HG02588 (cell line): ENCODE results near the gene GPR162.

Experiments
- ATAC-seq: cut with Tn5 transposase; IDR thresholded peaks from one replicate; pipeline ENCODE4 v1.9.1; 2021; ENCODE audit warnings: mild to moderate bottlenecking, moderate library complexity; ENCODE audit not compliant: unreplicated experiment

GPR162 gene

DNA sequence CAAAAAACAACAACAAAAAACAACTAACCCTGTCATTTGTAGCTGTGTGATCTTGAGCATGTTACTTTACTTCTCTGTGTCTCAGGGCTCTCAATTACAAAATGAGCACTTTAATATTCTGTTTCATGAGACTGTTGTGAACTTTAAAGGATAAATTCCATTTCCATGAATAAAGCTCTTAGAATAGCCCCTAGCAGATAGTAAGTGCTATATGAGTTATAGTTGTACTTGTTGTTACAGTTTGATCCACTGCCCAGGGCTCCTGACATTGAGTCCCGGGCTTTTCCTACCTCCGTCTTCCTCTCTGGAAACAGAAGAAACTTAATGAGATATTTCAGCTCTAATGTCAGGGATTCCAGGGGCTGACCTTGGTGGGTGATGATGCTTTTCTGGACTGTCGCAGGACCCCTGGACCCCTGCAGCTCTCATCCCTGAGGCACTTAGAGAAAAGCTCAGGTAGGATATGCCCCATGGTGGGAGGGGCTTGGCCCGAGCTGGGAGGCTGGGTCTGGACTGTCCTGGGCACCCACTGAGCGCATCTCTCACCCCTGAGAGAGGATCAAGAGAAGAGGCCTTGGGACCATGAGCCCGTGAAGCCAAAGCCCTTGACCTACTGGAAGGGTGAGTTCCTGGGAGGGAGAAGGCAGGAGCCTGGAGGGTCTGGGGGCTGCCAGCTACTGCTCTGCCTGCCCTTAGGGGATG is 11.7 kb downstream of the GPR162 start:
- no peak for ATAC-seq

DNA sequence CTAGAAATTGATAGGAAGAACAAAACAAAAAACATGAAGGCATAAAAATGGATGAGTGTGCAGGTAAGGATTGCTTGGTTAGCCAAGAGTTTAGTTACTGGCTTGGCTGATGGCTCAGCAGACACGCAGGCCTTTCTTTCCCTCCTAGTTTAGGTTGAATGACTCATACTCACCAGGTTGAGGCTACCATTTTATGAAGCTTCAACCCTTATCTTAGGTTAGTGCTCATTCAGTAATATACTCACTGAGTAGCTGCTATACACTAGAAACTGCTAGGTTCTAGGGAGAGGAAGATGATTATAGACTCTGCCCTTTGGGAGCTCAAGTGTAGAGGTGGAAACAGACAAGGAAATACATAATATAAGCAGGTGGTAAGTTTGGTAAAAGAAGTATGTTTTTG is 12.6 kb downstream of the GPR162 start:
- ATAC-seq: no peak

DNA sequence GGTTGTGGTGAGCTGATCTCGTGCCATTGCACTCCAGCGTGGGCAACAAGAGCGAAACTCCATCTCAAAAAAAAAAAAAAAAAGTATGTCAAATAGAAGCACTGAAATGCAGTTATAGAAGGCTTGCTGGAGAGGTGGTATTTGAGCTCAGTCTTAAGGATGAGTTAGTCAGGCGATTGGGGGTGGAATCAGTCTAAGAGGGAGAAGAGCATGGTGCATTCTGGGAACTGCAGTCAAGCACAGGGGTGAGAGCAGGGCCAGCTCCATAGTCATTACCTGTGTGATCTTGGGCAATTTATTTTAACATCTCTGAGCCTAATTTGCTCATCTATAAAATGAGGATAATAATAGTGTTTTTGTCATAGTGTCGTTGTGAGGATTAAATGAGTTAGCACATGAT is 13.3 kb downstream of the GPR162 start:
- no peak for ATAC-seq

DNA sequence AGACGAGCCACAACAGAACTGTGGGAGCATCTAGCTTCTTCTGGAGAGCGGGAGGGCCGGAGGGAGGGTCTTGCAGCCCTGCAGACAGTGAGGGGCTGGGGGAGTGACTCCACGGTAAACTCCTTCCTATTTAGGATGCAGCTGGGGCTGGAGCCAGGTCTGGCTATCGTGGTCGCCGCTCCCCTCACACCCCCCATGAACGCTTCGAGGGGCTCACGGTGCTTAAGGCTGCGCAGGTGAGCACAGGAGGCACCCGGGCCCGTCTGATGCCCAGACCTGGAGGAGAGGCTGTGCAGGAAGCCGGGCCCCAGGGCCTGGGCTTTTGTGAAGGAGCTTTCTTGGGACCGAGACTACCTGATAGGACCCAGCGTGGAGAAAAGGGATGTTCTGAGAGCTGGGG is 15.2 kb downstream of the GPR162 start:
- ATAC-seq: no peak

DNA sequence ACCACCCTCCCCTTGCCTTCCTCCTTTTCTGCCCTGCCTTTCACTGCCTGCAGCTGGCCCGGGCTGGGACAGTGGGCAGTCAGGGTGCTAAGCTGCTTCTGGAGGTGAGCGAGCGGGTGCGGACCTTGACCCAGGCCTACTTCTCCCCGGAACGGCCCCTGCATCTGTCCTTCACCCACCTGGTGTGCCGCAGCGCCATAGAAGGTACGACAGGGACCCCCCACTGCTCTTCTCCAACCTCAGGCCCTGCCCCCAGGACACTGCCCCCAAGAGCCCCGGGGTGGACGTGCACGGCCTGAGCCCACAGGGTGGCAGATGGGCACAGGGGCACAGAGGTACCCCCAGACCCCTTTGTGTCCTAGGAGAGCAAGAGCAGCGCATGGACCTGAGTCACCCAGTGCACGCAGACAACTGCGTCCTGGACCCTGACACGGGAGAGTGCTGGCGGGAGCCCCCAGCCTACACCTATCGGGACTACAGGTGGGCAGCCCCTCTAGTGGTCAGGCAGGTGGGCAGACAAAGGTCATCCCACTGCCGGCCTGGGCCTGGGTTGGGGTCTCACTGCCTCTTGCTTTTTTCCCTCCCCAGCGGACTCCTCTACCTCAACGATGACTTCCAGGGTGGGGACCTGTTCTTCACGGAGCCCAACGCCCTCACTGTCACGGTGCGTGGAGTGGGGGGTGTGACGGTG is 15.9 kb downstream of the GPR162 start:
- no peak for ATAC-seq

DNA sequence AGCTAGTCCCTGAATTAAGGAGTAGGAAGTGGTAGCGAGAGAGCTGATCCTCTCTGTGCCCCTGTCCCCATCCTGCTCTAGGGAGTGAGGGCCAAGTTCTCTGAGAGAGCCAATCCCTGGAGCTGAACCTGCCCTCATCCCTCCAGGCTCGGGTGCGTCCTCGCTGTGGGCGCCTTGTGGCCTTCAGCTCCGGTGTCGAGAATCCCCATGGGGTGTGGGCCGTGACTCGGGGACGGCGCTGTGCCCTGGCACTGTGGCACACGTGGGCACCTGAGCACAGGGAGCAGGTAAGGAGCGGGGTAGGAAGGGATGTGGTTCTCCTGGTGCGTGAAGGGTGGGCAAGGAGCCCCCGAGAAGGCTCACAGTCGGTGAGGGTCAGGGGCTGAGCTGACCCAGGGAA is 17.2 kb downstream of the GPR162 start:
- no peak for ATAC-seq

DNA sequence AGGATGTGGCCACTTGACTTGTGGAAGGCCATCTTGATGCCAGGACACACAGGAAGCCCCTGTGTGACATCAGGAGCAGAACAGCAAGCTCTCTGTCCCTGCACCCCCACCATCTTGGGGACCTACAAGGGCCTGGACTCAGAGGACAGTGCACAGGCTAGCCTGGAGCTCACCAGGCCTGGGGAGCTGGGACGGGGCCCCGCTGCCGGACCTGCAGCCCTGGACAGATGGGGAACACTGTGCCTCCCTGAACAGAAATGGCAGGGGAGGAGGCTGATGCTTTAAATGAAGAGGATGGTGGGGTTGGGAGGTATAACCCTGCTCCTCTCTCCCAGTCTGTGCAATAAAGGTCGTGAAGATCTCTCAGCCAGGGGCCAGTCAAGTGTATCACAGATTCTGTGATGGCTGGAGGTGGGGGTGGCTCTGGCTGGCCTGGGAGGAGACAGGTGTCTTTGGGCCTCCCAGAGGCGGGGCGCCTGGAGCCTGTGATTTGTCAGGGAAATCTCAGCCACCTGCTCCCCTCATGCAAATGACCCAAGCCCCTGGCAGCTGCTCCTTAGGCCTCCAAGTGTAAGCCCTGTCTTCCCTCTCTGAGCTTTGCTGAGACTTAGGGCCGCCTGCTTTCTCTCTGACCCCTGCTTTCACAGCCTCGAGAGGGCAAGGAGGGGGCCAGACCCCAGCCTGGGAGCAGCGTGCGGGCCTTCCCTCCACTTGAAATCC is 18.0 kb downstream of the GPR162 start:
- peak; percentile 87 for ATAC-seq

DNA sequence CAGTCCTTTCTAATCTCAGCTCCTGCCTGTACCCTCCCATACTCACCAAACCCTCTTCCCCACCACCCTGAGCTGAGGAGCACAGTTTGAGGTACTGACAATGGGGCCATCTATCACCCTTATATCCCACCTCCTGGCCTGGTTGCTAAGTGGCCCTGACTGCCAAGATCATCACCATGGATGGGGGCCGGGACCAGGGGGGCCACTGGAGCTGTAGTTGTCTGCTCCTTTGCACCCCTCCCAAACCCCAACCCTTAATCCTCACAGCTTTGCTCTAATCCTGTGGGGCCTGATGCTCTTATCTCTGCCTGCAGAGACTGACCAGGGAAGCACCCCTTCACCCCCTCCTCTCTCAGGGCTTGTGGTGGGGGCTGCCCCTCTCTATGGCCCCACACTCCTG is 18.7 kb downstream of the GPR162 start:
- ATAC-seq: no peak

DNA sequence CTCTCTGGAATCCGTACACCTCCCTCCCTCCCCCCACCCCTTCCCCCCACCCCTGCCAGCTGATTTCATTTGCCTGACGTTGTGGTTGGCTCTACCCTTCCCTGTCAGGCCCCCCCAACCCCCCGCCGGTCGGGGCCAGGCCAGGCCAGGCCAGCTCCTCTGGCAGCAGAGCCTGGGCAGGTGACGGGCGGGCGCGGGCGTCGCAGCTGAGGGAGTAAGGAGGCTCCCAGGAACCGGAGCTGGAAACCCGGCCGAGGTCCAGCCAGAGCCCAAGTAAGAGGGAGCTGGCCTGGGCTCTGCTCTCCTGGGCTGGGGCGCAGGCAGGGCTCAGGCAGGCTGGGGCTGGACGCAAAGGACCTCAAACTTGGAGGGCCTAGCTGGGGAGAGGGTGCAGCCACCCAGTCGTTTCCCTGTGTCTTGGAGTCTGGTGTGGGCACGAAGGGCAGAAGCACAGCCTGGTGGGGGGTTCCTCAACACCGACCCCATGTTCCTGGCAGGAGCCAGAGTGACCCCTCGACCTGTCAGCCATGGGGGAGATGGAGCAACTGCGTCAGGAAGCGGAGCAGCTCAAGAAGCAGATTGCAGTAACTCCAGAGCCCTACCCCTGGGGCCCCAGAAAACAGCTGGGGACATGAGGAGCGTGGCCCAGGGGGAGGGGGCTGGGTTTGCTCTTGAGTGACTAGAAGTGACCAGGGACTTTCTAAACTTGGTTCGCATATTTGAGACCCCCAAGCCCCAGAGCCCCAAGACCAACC is 19.3 kb downstream of the GPR162 start, which contains the start of gene GNB3:
Gene GNB3, plus strand, starts transcription at position 165 of the 755 bp plus-strand sequence. Its CDS starts 363 bp downstream, at position 528.
- ATAC-seq: no peak

DNA sequence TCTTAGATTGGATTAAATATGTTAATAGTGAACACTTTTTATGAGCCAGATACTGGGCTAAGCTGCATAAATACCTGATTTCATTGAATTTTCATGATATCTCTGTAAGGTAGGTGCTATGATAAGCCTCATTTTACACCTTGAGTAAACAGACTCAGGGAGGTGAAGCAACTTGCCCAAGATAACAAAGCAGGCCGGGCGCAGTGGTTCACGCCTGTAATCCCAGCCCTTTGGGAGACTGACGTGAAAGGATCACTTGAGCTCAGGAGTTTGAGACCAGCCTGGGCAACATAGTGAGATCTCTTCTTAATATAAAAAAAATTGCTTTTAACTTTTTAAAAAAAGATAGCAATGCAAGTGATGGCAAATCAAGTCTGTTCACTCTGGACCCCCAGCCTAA is 20.5 kb downstream of the GPR162 start:
- ATAC-seq: no peak

DNA sequence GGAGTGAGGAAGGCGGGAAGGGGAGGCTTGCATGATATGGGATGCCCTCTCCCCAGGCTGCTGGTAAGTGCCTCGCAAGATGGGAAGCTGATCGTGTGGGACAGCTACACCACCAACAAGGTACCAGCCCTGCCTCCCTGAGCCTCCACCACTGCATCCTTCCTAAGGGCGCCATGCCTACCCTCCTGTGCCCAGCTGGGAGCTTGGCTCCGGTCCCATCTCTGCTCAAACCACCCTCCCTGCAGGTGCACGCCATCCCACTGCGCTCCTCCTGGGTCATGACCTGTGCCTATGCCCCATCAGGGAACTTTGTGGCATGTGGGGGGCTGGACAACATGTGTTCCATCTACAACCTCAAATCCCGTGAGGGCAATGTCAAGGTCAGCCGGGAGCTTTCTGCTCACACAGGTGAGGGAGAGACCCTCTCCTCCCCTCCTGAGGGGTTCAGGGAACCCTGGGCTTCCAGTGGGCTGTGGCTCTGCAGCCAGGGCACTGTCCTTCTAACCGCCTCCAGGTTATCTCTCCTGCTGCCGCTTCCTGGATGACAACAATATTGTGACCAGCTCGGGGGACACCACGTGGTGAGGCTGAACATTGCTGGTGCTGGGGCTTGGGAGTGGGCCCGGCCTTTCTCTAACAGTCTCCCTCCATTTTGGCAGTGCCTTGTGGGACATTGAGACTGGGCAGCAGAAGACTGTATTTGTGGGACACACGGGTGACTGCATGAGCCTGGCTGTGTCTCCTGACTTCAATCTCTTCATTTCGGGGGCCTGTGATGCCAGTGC is 21.7 kb downstream of the GPR162 start:
- ATAC-seq: no peak

DNA sequence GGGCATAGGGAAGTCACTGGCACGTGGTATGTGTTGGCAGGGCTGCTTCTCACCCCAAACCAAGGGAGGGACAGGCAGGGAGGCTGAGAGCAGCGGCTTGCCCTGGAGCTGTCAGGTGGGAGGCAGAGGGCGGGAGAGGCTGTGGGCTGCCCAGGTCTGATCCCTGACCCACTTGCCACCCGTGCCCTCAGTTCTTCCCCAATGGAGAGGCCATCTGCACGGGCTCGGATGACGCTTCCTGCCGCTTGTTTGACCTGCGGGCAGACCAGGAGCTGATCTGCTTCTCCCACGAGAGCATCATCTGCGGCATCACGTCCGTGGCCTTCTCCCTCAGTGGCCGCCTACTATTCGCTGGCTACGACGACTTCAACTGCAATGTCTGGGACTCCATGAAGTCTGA is 23.8 kb downstream of the GPR162 start:
- ATAC-seq: no peak

DNA sequence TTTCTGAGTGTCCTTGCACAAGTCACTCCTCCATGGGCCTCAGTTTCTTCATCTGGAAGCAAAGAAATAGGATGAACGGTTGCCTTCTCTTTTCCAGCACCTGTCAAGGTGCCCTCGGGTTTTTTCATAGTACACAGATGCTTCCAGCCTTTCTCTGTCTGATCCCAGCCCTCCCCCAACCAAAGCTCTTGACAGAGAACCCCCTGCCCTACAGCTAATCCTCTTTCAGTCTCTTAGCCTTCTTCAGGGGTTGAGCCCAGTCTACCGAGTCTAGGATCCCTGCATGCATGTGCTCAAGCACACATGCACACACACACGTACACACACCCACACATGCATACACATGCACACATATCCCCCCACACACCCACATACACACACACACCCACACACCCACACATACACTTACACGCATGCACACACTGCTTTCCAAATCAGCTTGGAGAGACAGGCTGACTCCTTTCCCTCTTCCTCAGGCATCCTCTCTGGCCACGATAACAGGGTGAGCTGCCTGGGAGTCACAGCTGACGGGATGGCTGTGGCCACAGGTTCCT is 24.8 kb downstream of the GPR162 start:
- no peak for ATAC-seq

DNA sequence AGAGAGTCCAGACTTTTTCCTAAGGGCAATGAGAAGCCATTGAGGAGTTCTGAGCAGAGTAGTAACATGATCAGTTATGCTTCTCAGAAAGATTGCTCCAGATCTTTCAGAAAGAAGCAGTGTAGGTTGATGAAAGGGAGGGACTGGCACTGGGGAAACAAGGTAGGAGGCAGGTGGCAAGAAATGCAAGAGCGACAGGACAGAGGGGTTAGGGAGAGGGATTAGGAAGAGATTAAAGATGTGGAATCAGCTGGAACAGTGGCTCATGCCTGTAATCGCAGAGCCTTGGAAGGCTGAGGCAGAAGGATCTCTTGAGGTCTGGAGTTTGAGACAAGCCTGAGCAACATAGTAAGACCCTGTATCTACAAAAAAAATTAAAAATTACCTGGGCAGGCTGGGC is 26.1 kb downstream of the GPR162 start:
- no peak for ATAC-seq

DNA sequence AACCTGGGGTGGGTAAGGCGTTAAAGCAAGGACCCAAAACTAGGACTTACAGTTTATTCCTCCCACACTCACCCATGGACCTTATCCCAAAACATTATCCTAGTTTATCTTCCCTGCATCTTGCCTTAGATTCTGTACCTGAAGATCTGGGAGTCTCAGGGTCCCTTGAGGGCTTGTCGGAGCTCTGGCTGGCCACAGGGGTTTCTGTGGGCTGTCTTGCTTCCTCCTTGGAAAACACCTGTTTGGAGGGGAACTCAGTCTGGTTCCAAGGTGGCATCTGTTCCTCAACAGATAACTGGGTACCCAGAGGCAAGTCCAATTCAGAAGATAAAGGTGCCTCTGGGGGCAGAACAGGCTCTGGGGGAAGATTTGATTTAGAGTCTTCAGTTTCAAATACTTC is 27.8 kb downstream of the GPR162 start:
- ATAC-seq: no peak

DNA sequence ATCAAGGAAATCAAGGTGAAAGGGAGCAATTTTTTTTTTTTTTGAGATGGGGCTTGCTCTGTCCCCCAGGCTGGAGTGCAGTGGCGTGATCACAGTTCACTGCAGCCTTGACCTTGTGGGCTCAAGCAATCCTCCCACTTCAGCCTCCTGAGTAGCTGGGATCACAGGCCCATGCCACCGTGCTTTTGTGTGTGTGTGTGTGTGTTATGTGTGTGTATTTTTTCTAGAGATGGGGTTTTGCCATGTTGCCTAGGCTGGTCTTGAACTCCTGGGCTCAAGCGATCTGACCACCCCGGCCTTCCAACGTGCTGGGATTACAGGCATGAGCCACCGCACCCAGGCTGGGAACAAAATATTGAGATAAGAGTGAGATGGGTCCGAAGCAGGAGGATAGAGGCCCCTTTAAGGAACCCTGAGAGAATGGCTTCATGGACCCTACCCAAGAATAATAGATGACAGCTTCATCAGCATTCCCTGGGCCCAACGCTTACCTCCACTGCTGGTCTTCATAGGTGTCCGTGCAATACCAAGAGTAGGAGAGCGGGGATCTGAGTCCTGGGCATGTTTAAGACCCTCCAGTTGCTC is 28.4 kb downstream of the GPR162 start:
- no peak for ATAC-seq

DNA sequence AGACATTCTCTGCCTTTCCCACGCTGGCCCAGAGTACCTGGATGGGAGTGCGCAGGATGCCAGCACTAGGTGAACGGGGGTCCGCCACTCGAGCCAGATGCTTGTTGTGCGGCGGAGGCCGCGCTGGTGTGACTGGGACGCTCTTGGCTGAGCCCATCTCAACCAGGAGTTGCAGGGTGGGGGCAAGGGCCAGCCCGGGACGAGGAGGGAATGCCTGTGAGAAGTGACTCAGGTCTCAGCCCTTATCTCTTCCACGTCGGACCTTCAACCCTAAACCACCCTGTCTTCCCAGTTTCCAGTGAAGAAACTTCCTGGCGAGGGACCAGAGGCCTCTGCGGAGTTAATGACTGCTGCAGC is 29.2 kb downstream of the GPR162 start:
- ATAC-seq: no peak

DNA sequence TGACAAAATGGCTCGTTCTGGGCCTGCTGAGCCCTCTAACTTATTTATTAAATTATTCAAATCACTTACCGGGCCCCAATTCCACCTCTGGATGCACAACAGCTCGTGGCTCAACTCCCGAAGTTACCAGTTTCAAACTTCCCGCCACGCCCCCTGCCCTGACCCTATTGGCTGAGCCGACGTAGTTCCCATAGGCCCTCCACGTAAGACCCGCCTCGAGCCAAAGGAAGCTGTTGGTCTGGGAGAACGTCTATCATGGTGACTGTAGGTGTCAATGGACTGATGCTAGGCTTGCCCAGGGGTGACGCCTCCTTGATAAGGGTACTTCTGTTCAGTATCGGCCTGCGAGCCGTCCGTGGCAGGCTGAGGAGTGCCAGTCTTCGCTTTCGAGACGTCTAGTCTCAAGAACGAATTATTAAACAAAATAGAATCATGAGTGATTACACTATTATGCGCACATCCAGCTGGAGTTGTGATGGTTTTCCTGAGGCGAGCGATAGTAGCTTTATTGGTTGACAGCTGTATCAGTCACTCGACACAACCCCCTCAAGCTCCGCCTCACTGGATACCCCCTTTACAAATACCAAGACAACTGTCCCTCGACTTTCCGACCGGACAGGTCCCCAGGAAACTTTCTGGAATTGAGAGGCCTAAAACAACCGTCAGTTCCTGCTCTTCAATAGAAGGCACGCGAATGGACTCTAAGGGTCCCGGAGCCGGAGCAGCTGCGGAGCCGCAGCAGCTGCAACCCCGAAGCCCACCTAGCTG is 29.7 kb downstream of the GPR162 start, which contains the start of gene CDCA3:
Gene CDCA3, minus strand, starts transcription at position 134 of the 768 bp plus-strand sequence. CDS start 334 bp downstream, outside the sequence.
- peak; percentile 53 for ATAC-seq
